HEK293 (cell line): ENCODE measurements around the gene SLC44A1.

ENCODE experiments used
- CTCF ChIA-PET: fragments of 350-600 bp; formaldehyde crosslinking; extraction: SDS; loops from one replicate; lab custom pipeline; 2021; ENCODE audit warnings: antibody characterized with exemption; lab: Yijun Ruan, JAX
- POLR2A ChIA-PET: fragments of 300-600 bp; formaldehyde crosslinking; extraction: SDS; loops from one replicate; lab custom pipeline; 2020; ENCODE audit warnings: antibody characterized with exemption, inconsistent platforms; lab: Yijun Ruan, JAX
- H3K27ac ChIP-seq: fragments of 200-500 bp; sonication (Bioruptor generic); 2 replicates; pipeline ENCODE4 v1.5.1; 2014; ENCODE audit warnings: low read depth, low read length, control low read depth, inconsistent platforms; ENCODE audit errors: extremely low read depth
- H3K36me3 ChIP-seq, 2 experiments: fragments of 200-500 bp in 1 of 2; sonication (Bioruptor generic) in 1 of 2; 1 replicate in 1 of 2; 2 replicates in 1 of 2; pipeline ENCODE4 v1.5.1; 2014 to 2017; ENCODE audit warnings: inconsistent platforms in 2 of 2, low read length in 2 of 2; ENCODE audit not compliant: control insufficient read depth in 2 of 2, insufficient read depth in 1 of 2
- H3K4me1 ChIP-seq: fragments of 200-500 bp; sonication (Bioruptor generic); 2 replicates; pipeline ENCODE4 v1.5.1; 2014; ENCODE audit warnings: mild to moderate bottlenecking, low read length, inconsistent platforms; ENCODE audit not compliant: control insufficient read depth, insufficient read depth
- H3K4me3 ChIP-seq: 2 replicates; pipeline ENCODE4 v1.5.1; 2011; ENCODE audit warnings: low read depth, mild to moderate bottlenecking, control low read depth, low read length, moderate library complexity
- H3K9me3 ChIP-seq: fragments of 200-500 bp; sonication (Bioruptor generic); 2 replicates; pipeline ENCODE4 v1.5.1; 2014; ENCODE audit warnings: low read depth, low read length, inconsistent platforms; ENCODE audit not compliant: control insufficient read depth, insufficient read depth
- BCL11A ChIP-seq: fragments of 450-650 bp; formaldehyde crosslinking; IDR thresholded peaks from 2 replicates; pipeline ENCODE4 v1.5.1; 2016; ENCODE audit warnings: low read depth, missing biosample characterization, missing genetic modification characterization
- HOXA7 ChIP-seq: sonication (generic); formaldehyde crosslinking; IDR thresholded peaks from 2 replicates; pipeline ENCODE4 v1.8.1; 2022; ENCODE audit warnings: missing genetic modification reagents, borderline replicate concordance
- KLF16 ChIP-seq: fragments of 450-650 bp; formaldehyde crosslinking; IDR thresholded peaks from 2 replicates; pipeline ENCODE4 v1.5.1; 2017; ENCODE audit warnings: missing biosample characterization, missing genetic modification characterization
- WT1 ChIP-seq: fragments of 450-650 bp; formaldehyde crosslinking; IDR thresholded peaks from 2 replicates; pipeline ENCODE4 v1.5.1; 2016; ENCODE audit warnings: missing biosample characterization, missing genetic modification characterization
- ZBTB20 ChIP-seq: fragments of 450-650 bp; formaldehyde crosslinking; IDR thresholded peaks from 2 replicates; pipeline ENCODE4 v1.5.1; 2016; ENCODE audit warnings: missing biosample characterization, missing genetic modification characterization
- ZIC2 ChIP-seq: fragments of 450-650 bp; formaldehyde crosslinking; IDR thresholded peaks from 2 replicates; pipeline ENCODE4 v1.5.1; 2016; ENCODE audit warnings: missing biosample characterization, missing genetic modification characterization
- ZNF114 ChIP-seq: fragments of 450-650 bp; formaldehyde crosslinking; IDR thresholded peaks from 2 replicates; pipeline ENCODE4 v1.5.0; 2017; ENCODE audit warnings: missing biosample characterization, missing genetic modification characterization
- ZNF157 ChIP-seq: fragments of 450-650 bp; formaldehyde crosslinking; IDR thresholded peaks from 2 replicates; pipeline ENCODE4 v1.5.1; 2016; ENCODE audit warnings: missing biosample characterization, missing genetic modification characterization
- ZNF239 ChIP-seq: fragments of 450-650 bp; formaldehyde crosslinking; IDR thresholded peaks from 2 replicates; pipeline ENCODE4 v1.5.1; 2016; ENCODE audit warnings: missing biosample characterization, missing genetic modification characterization
- ZNF311 ChIP-seq: fragments of 450-650 bp; formaldehyde crosslinking; IDR thresholded peaks from 2 replicates; pipeline ENCODE4 v1.5.1; 2017; ENCODE audit warnings: missing biosample characterization, missing genetic modification characterization, borderline replicate concordance
- ZNF514 ChIP-seq: fragments of 450-650 bp; formaldehyde crosslinking; IDR thresholded peaks from 2 replicates; pipeline ENCODE4 v1.5.1; 2016; ENCODE audit warnings: missing biosample characterization, missing genetic modification characterization
- ZNF530 ChIP-seq: fragments of 450-650 bp; formaldehyde crosslinking; IDR thresholded peaks from 2 replicates; pipeline ENCODE4 v1.5.1; 2016; ENCODE audit warnings: low read depth, missing biosample characterization, missing genetic modification characterization
- ZNF585B ChIP-seq: fragments of 450-650 bp; formaldehyde crosslinking; IDR thresholded peaks from 2 replicates; pipeline ENCODE4 v1.5.1; 2016; ENCODE audit warnings: missing biosample characterization, missing genetic modification characterization
- ZNF624 ChIP-seq: fragments of 450-650 bp; formaldehyde crosslinking; IDR thresholded peaks from 2 replicates; pipeline ENCODE4 v1.5.1; 2017; ENCODE audit warnings: missing biosample characterization, missing genetic modification characterization
- ZNF658 ChIP-seq: fragments of 450-650 bp; formaldehyde crosslinking; IDR thresholded peaks from 2 replicates; pipeline ENCODE4; 2016; ENCODE audit warnings: missing biosample characterization, missing genetic modification characterization
- ZNF843 ChIP-seq: fragments of 450-650 bp; formaldehyde crosslinking; IDR thresholded peaks from 2 replicates; pipeline ENCODE4 v1.5.1; 2016; ENCODE audit warnings: missing biosample characterization, missing genetic modification characterization
- ZXDB ChIP-seq: fragments of 450-650 bp; formaldehyde crosslinking; IDR thresholded peaks from 2 replicates; pipeline ENCODE4 v1.5.1; 2016; ENCODE audit warnings: missing biosample characterization, missing genetic modification characterization
- TF ChIP-seq, protein P1 (sequence below): fragments of 450-650 bp; formaldehyde crosslinking; IDR thresholded peaks from 2 replicates; pipeline ENCODE4 v1.5.1; 2016; ENCODE audit warnings: missing biosample characterization, missing genetic modification characterization
- TF ChIP-seq, protein P2 (sequence below): IDR thresholded peaks from 2 replicates; pipeline ENCODE4 v1.6.1; 2011; ENCODE audit warnings: mild to moderate bottlenecking, low read depth, low read length, borderline replicate concordance
- TF ChIP-seq, protein P3 (sequence below): fragments of 450-650 bp; formaldehyde crosslinking; IDR thresholded peaks from 2 replicates; pipeline ENCODE4 v1.5.1; 2016; ENCODE audit warnings: missing biosample characterization, missing genetic modification characterization

Gene SLC44A1

GRCh38 chr9:105219291-105219805 is 25.1 kb upstream of the SLC44A1 start:
- Histone ChIP-seq H3K27ac (no peak overlapping the region), H3K9me3 (no peaks in the 10 kb centered on the region), H3K4me1 (no peaks in the 10 kb centered on the region), H3K4me3 (no peak overlapping the region), H3K36me3 (no peaks in the 10 kb centered on the region)
- ChIA-PET POLR2A (no interaction called here), CTCF (interaction anchor here (0.6 to 1.2 kb wide), 3 partner anchors 51 to 356 kb away, joined by 3 to 6 read pairs (median 4); no protein-coding TSS in a partner anchor)
- TF ChIP-seq ZNF157: no peak
- no peak for TF ChIP-seq ZIC2 (tag by site-specific recombination)
- no peak for TF ChIP-seq KLF16
- no peak for TF ChIP-seq ZNF114 (tag by site-specific recombination)
- no peak for TF ChIP-seq ZXDB (tag by site-specific recombination)
- no peak for TF ChIP-seq ZNF843 (tag by site-specific recombination)
- no peak for TF ChIP-seq ZNF514 (tag by site-specific recombination)
- no peak for TF ChIP-seq ZNF624
- TF ChIP-seq ZNF530 (tag by site-specific recombination): no peak
- no peak for TF ChIP-seq BCL11A (tag by site-specific recombination)
- TF ChIP-seq, protein P1, sequence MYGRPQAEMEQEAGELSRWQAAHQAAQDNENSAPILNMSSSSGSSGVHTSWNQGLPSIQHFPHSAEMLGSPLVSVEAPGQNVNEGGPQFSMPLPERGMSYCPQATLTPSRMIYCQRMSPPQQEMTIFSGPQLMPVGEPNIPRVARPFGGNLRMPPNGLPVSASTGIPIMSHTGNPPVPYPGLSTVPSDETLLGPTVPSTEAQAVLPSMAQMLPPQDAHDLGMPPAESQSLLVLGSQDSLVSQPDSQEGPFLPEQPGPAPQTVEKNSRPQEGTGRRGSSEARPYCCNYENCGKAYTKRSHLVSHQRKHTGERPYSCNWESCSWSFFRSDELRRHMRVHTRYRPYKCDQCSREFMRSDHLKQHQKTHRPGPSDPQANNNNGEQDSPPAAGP (tag by site-specific recombination): no peak
- no peak for TF ChIP-seq WT1 (tag by site-specific recombination)

- CTCF ChIA-PET: no interaction called here
- POLR2A ChIA-PET: no interaction called here
- Histone ChIP-seq H3K36me3 (no peaks in the 10 kb centered on the region), H3K9me3 (no peaks in the 10 kb centered on the region), H3K4me3 (no peak overlapping the region), H3K27ac (no peak overlapping the region), H3K4me1 (no peaks in the 10 kb centered on the region)
- TF ChIP-seq ZNF658 (tag by site-specific recombination): no peak
- TF ChIP-seq ZBTB20: no peak
- TF ChIP-seq, protein P2, sequence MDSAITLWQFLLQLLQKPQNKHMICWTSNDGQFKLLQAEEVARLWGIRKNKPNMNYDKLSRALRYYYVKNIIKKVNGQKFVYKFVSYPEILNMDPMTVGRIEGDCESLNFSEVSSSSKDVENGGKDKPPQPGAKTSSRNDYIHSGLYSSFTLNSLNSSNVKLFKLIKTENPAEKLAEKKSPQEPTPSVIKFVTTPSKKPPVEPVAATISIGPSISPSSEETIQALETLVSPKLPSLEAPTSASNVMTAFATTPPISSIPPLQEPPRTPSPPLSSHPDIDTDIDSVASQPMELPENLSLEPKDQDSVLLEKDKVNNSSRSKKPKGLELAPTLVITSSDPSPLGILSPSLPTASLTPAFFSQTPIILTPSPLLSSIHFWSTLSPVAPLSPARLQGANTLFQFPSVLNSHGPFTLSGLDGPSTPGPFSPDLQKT: no peak
- no peak for TF ChIP-seq ZNF585B (tag by site-specific recombination)
- TF ChIP-seq, protein P3, sequence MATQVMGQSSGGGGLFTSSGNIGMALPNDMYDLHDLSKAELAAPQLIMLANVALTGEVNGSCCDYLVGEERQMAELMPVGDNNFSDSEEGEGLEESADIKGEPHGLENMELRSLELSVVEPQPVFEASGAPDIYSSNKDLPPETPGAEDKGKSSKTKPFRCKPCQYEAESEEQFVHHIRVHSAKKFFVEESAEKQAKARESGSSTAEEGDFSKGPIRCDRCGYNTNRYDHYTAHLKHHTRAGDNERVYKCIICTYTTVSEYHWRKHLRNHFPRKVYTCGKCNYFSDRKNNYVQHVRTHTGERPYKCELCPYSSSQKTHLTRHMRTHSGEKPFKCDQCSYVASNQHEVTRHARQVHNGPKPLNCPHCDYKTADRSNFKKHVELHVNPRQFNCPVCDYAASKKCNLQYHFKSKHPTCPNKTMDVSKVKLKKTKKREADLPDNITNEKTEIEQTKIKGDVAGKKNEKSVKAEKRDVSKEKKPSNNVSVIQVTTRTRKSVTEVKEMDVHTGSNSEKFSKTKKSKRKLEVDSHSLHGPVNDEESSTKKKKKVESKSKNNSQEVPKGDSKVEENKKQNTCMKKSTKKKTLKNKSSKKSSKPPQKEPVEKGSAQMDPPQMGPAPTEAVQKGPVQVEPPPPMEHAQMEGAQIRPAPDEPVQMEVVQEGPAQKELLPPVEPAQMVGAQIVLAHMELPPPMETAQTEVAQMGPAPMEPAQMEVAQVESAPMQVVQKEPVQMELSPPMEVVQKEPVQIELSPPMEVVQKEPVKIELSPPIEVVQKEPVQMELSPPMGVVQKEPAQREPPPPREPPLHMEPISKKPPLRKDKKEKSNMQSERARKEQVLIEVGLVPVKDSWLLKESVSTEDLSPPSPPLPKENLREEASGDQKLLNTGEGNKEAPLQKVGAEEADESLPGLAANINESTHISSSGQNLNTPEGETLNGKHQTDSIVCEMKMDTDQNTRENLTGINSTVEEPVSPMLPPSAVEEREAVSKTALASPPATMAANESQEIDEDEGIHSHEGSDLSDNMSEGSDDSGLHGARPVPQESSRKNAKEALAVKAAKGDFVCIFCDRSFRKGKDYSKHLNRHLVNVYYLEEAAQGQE (tag by site-specific recombination): no peak
- TF ChIP-seq ZNF239 (tag by site-specific recombination): no peak
- TF ChIP-seq HOXA7 (CRISPR knock-in tag): no peak
- no peak for TF ChIP-seq ZNF311
Measured at GRCh38 chr9:105220451-105220850, 24.0 kb upstream of the SLC44A1 start.
